Astrocyte of the spinal cord (primary cell): Measurements from ENCODE around the gene CRELD2.
"Not testable (repeated sequence)": the region's sequence is repeated elsewhere in the genome, so short reads cannot be mapped to it uniquely, and the experiment has no call there.

ENCODE experiments used
- DNase-seq: peaks from one replicate; pipeline ENCODE4 v3.0.0; 2011; ENCODE audit warnings: low read depth, low spot score
- H3K4me3 ChIP-seq: 2 replicates; pipeline ENCODE4 v1.5.1; 2011; ENCODE audit warnings: low read depth, mild to moderate bottlenecking, low read length, moderate library complexity
- CTCF ChIP-seq: IDR thresholded peaks from 2 replicates; pipeline ENCODE4 v1.5.1; 2012; ENCODE audit warnings: low read depth, mild to moderate bottlenecking, low read length, inconsistent platforms
- in situ Hi-C: cut with HindIII; loops from 2 replicates; pipeline ENCODE4 v1.10.0; 2017; ENCODE audit warnings: low sequenced_read_pairs

Gene CRELD2

GRCh38 chr22:49943405-49943765 lies 25.0 kb downstream of the CRELD2 start:
- no peak for DNase-seq
- no peak overlapping the region for H3K4me3 ChIP-seq
- in situ Hi-C loops: no loop called here
- TF ChIP-seq CTCF: no peak

- no peak for DNase-seq
- in situ Hi-C loops: no loop called here
- no peak for TF ChIP-seq CTCF
- H3K4me3 ChIP-seq: no peak overlapping the region
These were observed 25.5 kb downstream of the CRELD2 start for GRCh38 chr22:49943771-49944398.

GRCh38 chr22:49944399-49944891 lies 26.0 kb downstream of the CRELD2 start:
- in situ Hi-C loops: no loop called here
- no peak overlapping the region for H3K4me3 ChIP-seq
- no peak for TF ChIP-seq CTCF
- DNase-seq: no peak

GRCh38 chr22:49945042-49945794 lies 26.8 kb downstream of the CRELD2 start:
- in situ Hi-C loops, H3K4me3 ChIP-seq, DNase-seq: not testable (repeated sequence)

- DNase-seq: no peak
- in situ Hi-C loops: no loop called here
- TF ChIP-seq CTCF: no peak
- no peak overlapping the region for H3K4me3 ChIP-seq
These were observed 28.3 kb downstream of the CRELD2 start for GRCh38 chr22:49946612-49947295.

GRCh38 chr22:49947296-49947622 lies 28.8 kb downstream of the CRELD2 start:
- no peak for DNase-seq
- TF ChIP-seq CTCF: no peak
- in situ Hi-C loops: no loop called here
- no peak overlapping the region for H3K4me3 ChIP-seq
